Activated effector memory CD4-positive, alpha-beta T cell treated with Interleukin-2 at 50 U/mL for 16 hours (primary cell): ENCODE measurements around the gene ACSL3.
"Not testable (repeated sequence)": the region's sequence is repeated elsewhere in the genome, so short reads cannot be mapped to it uniquely, and the experiment has no call there.

Experiments
- DNase-seq: peaks from one replicate; pipeline ENCODE4 v3.0.0-alpha.2; 2020

Gene ACSL3

DNA sequence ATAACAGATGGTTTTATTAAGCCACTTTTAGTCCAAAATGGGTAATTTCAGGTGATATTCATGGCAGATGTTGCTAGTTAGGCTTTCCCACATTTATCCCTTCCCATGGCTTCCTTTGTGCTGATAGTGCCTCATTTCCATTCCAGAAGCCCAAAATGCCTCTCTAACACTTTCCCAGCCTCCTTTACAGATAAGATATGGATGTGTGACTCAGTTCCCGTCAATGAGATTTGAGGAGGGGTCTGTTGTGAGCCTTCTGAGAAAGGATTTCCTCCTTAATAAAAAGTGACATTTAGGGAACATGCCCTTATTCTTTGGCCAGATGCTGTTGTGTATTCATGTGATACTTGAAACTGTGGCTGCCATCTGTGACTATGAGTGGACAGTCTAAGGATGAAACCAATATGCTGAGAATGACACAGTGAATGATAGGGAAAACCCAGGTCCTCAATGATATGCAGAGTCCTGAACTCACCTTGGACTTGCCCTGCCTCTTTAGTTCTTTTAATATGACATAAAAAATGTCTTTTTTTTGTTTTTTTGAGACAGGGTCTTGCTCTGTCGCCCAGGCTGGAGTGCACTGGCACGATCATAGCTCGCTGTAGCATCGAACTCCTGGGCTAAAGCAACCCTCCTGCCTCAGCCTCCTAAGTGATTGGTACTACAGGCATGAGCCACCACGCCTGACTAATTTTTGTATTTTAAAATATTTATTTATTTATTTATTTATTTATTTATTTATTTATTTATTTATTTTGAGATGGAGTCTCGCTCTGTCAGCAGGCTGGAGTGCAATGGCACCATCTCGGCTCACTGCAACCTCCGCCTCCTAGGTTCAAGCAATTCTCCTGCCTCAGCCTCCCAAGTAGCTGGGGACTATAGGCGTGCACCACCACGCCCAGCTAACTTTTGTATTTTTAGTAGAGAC is 5.8 kb upstream of the ACSL3 start:
- DNase-seq: no peak

DNA sequence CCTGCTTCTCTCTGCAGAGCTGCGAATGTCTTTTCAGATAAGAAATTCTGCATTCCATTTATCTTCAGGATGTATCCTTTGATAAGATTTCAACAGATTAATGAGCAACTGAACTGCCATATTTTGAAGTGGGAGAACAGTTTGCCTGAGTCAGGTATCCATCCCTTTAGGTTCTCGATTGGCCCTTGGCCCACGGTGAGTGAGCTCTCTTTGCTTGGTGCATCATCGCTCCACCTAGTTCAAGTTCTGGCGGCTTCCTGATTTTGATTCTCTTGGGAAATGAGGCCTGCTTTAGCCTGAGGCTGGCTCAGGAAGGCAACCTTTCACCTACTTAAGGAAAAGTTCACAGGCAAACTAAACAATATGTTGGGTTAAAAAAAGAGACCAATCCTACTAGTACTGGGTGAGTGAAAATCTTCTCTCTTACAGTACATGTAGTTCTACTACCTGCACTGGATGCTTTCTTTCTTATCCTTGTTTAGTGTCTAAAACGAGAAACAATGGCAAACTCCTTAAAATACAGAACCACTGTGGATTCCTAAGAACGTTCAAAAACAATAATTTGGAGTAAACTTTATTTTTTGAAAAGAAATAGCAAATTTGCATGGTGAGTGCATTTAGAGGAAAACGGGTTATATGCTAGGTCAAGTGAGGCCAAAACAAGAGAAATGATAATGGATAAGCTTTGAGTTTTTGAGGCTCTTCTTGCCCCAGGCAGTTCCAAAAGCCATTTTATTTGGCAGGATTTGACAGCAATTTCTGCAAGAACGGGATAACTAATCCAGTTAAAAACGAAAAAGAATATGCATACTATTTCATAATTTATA is 837 bp upstream of the ACSL3 start:
- no peak for DNase-seq

DNA sequence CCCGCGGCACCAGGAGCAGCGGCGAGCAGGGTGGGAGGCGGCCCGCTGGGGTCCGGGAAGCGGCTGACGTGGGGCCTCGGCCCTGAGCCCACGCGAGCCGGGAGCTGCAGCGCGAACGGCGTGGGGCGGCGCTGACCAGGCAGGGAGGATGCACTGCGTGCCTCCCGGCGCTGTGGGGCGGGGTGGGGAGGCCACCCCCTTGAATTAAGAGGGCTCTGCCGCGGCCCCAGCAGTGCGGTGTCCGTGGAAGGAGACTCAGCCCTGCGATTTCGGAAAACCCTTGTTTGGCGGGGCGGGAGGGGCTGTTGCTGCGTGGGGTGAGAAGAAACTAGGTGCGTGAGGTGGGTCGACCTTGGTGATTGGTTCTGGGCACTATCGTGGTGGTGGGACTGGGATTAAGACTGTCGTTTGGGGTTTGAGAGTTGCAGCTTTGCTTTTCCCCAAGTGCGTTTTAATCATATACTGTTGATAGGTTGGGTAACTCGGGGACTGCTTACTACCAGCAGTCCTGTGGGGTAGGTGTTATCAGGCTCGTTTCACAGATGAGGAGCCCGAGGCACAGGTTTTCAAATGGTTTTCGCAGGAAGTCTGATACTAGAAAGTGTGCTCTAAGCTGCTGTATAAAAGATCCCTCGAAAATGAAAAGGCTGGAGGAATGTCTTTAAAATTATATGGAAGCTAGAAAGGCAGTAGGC is 722 bp downstream of the ACSL3 start:
- peak; percentile 22 for DNase-seq

DNA sequence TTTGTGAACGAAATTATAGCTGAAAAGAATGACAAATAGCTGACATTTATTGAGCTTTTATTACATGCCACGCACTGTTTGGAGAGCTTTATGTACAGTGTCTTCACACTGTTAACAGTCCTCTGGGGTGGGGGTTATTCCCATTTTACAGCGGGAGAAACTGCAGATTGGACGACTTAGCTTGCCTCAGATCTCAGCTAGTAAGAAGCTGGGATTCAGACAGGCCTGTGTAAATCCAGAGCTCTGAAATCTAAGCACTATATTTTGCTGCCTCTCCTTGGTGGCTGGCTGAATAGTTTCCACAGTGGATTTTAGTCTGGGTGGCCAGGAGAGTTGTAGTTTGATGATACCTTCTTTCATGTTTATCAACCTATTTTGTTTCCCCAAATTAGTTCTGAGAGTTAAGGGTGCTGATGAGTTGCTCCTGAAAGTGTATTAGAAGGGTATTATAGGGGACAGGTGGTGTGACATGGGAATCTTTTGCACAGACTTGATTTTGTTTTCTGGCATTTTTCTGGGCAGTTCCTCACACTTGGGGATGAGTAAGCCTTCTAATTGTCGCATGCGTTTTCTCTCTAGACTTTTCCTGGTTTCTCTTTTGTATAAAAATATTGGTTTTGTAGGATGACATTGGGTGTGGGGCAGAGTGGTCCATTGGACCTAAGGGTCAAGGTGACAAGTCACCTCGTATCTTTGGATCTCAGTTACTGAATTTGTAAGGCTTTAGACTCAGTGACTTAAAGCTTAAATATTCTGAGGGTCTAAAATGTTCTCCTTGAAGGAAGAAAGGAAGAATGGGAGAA is 1.5 kb downstream of the ACSL3 start:
- no peak for DNase-seq

DNA sequence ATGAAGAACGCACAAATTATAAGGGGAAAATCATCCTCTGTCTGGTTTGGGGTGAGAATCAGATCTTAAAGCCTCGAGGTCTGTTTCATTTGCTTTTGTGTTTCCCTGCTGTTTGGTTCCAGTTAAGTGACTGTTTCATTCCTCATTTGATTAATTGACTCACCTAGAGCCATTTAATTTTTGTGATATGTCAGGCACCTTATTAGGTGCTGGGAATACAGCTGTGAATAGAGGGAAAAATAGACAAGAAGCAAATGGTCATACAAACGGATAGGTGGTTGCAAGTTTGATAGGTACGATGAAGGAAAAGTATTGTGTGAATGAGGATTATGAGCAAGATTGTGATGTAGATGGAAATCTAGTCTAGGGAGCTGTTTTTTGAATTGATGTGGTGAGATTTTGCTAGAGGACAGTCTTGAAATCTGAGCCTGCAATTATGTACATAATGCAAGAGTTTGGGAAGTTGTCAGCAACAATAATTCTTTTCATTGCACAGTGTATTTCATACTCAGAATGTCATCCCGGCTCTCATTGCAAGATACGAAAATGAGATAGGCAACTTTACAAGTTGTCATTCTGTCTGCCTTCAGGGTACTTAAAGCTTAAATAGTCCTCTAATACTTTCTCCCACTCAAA is 2.2 kb downstream of the ACSL3 start:
- no peak for DNase-seq

DNA sequence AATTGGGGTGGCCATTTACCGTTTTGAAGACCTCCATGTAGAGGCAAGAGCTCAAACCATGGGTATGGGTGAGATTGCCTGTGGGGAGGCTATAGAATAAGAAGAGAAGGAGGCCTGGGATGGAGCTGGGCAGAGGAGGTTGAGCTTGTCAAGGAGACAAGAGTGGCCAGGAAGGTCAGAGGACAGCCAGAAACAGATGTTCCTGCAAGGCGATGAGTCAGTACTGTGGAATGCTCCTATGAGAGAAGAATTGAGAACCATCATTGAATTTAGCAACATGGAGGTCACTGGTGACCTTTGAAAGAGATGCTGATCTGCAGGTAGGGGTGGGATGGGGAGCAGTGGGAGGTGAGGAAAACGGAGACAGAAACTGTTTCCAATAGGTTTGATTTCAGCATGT is 3.5 kb downstream of the ACSL3 start:
- DNase-seq: no peak

DNA sequence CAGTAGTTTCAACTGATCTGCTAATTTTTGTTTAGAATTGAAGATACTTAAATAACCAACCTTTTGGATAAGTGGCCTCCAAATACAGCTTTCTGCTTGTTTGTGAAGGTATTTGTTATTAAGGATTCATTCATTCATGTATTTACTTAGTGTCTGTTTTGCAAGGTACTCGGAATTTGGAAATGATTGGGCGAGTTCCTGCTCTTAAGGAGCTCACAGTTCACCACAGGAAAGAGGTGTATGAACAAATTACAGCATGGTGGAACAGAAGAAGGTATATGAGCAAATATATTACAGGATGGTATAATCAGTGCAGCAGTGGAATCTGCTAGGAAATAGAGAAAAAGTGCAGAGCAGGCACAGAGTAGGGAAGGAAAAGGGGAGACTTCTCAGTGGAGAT is 4.5 kb downstream of the ACSL3 start:
- DNase-seq: no peak

DNA sequence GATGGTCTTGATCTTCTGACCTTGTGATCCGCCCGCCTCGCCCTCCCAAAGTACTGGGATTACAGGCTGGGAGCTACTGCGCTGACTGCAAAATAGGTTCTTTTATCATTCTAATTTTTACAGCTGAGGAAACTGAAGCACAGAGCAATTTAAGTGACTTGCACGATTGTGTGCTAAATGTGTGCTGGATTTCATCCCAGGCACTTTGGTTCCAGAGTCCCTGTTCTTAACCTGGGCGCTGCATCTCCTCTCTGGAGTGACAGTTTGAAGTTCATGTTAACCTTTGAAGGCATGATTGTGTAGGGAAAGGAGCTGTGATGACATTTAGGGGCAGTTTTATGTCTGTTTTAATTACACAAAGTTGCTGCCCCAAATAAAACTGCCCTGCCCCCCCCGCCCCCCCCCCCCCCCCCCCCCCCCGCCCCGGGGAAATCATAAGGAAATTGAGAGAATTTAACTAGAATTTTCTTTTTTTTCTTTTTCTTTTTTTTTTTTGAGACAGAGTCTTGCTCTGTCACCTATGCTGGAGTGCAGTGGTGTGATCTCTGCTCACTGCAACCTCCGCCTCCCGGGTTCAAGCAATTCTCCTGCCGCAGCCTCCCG is 5.6 kb downstream of the ACSL3 start:
- no peak for DNase-seq

DNA sequence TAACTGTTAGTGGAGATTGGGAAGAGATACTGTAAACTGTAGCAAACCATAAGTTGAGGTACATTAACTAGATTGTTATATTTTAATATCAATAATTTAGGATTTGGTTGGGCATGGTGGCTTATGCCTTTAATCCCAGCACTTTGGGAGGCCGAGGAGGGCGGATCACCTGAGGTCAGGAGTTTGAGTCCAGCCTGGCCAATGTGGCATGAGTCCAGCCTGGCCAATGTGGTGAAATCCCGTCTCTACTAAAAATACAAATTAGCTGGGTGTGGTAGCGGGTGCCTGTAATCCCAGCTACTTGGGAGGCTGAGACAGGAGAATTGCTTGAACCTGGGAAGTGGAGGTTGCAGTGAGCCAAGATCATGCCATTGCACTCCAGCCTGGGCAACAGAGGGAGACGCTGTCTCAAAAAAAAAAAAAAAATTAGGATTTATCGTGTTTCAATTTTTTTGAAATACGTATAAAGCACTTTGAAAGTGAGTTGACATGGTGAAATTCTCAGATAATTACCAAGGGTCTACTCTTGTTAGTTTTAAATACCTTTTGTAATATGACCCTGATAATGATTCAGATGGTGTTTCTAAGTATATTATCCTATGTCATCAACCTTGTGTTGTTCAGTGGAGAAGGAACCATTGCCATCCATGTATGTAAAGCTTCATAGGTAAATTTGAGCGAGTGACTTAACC is 7.9 kb downstream of the ACSL3 start:
- not testable (repeated sequence) for DNase-seq

DNA sequence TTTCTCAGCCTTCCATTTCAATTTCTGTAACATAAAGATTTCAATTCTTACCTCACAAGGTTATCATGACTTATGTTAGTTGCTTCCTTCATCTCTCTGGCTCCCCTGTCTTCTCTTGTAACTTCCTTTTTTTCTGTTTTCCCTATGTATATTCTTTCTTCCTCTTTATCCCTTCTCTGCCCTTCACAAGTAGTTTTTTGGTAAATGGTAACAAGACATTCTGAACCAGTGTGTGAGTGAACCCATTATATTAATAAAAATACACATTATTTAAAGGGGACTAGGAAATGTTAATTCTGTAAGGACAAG is 8.4 kb downstream of the ACSL3 start:
- no peak for DNase-seq

DNA sequence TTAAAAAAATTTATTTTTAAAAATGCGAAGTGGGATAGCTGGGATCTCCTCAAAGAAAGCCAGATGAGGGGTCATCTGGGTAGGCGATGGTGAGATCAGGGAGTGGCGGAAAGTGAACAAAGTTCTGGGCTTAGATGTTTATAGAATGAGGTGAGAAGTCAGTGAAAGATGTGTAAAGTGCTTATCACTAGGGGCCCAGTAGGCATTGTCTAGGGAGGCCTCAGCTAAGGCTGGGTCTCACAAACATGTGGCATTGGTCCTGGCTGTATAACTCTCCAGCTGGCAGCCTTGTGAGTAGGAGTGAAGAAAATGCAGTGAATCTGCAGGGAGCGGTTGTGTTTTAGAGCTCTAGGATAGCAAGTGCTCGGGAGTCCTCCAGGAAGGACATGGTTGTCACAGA is 10.5 kb downstream of the ACSL3 start:
- no peak for DNase-seq

DNA sequence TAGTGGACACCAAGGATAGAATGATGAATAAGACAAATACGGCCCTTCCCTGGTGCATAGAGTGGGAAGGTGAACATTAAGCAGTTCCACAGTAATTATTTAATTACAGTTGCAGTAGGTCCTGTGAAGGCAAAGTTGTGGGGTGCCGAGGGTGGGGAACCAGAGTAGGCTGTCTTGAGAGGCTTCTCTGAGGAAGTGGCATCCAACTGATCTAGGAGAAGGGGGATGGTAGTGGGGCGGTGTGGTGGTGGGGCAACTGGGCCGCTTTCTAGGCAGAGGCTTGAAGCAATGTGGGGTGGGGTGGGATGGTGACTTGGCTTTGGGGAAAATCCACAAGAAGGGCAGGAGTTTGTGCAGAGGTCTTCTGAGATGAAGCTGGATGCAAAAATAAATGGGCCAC is 11.7 kb downstream of the ACSL3 start:
- no peak for DNase-seq

DNA sequence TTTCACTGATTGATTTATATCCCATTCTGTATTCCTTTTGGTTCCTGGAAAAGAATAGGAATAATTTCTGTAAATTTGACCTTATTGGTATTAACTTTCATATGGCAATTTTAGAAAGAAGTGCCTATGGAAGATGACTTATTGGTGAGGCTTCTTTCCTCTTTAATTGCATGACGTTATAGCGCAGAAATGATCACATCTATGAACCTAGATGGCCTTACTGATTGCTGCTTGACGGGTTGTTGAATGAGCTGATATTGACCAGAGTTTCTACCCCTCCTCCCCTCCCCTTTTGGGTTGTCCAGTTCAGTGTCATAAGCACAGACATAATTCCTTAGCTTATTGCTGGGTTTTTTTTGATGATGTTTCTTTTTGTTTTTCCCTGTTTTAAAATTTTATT is 14.6 kb downstream of the ACSL3 start:
- DNase-seq: no peak

DNA sequence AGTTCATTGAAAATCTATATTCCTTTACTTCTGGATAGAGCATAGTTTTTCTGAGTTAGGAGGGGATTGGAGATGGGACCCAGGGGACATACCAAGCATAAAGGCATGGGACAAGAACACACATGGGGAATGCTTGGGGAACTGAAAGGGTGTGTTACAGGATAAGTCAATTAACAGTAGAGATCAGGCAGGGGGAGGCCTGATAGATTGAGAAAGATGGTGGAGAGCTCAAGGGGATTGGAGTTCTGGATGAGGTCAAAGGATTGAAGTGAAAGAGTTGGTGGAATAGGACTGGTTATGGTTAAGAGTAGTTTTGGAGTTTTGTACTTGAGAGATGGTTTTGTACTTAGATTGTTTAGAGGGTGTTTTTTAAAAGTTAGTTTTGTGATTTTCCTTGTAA is 16.1 kb downstream of the ACSL3 start:
- DNase-seq: no peak

DNA sequence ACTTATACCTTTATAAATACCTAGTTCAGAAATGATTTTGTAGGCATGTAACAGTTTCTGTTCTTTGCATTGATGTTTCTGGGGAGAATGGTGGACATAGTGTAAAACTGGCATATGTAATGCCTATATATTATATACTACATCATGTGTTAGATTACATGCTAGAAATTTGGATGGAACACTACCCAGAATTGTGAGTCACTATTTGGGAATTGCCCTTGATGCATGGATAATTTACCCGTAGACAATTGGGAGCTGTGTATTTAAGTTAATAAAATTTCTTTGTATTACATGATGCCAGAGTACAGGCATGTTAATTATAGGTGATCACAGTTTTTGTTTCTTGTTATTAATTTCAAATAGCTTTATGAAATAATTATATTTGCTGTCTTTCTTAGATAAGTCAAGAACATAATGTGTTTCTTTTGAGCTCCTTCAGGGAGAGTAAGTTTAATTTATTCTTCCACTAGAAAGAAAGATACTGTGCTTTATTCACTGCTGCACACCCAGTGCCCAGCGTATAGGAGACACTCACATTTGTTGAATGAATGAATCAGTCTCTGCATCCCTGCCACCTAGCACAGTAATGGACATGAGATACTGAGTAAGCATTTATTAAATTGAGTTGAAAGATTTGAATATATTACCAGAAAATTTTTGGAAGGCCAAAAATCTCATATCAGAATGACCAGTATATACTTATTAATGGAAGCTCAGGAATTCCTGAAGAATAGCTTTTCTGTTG is 16.9 kb downstream of the ACSL3 start:
- no peak for DNase-seq

DNA sequence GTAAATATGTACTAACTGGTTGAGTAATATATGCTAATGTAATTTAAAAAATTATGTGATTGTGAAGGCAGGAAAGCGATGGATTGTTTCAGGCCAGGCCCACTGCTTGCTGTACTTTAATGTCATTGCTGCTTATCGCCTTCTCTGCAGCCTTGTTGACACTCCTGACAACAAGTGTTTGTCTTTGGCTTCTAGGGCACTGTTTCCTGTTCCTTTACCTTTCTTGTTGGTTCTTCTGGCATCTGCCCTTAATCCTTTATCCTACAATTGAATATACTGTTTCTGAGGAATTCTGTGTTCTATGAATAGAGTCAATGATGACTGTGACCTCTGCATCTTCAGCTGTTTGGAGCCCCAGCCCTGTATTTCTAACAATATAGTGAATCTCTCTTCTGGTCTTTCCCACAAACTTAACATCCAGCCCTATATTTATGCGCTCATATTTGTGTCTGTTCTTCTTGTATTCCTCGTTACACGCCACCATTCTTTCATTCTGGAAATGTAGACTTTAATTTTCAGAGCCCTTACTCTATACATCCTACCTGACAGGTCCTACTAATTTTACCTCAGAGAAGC is 17.6 kb downstream of the ACSL3 start:
- no peak for DNase-seq

DNA sequence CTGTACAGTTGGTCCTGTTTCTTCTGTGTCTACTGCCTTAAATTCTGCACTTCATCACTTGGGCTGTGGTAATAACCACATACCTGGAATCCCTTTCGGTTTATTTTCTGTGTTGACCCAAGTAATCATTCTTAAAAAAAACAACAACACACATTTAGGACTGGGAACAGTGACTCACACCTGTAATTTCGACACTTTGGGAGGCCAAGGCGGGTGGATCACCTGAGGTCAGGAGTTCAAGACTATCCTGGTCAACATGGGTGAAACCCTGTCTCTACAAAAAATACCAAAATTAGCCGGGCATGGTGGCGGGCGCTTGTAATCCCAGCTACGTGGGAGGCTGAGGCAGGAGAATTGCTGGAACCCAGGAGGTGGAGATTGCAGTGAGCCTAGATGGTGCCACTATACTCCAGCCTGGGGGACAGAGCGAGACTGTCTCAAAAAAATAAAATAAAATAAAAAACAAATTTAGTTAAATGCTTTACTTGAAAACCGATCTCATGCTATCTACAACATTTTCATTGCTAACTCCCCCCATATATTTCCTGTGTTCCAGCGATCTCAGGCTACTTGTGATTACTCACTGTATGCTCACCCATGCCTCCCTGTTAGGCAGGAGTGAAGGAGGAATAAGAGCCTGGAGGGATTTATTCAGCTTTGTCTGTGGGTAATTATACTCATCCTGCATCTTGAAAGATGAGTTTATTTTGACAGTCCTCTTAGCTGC is 18.2 kb downstream of the ACSL3 start:
- no peak for DNase-seq

DNA sequence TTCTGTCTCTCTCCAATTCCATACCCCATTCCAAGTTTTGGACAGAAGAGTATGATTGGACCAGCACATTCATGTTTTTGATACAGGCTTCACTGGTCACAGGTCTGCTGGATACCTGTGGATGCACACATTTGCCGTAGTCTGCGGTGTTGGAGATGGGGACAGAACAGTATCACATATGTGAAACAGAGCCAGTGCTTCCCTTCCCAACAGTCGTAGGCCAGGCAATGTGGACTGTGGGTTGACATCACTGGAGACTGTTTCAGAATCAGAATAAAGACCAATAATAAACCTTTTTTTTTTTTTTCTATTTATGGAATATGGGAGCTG is 18.7 kb downstream of the ACSL3 start:
- DNase-seq: no peak

DNA sequence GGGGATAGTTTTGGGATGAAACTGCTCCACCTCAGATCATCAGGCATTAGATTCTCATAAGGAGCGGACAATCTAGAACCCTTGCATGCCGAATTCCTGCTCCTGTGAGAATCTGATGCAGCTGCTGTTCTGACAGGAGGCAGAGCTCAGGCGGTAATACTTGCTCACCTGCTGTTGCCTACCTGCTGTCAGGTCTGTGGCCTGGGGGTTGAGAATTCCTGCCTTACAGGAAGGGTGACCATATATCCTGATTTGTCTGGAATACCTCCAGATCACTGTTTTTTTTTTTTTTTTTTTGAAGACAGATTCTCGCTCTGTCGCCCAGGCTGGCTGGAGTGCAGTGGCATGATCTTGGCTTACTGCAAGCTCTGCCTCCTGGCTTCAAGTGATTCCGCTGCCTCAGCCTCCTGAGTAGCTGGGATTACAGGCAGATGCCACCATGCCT is 21.7 kb downstream of the ACSL3 start:
- DNase-seq: no peak

DNA sequence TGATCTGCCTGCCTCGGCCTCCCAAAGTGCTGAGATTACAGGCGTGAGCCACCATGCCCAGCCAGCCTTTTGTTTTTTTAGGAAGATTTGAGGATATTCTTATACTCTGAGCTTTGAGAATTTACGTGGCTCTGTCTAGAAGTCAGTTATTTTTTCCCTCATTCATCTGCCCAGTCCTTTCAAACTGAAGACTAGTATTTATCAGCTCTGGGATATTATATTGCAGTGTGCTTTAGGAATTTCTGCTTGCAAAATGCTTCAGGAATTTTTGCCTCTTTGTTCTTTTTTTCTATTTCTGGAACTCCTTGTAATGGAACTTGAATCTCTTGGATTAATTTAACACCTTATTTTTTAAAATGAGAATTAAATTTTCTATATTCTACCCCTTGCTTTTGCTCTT is 22.6 kb downstream of the ACSL3 start:
- DNase-seq: no peak
